Measurements from ENCODE around the gene GPR52.

Gene GPR52

DNA sequence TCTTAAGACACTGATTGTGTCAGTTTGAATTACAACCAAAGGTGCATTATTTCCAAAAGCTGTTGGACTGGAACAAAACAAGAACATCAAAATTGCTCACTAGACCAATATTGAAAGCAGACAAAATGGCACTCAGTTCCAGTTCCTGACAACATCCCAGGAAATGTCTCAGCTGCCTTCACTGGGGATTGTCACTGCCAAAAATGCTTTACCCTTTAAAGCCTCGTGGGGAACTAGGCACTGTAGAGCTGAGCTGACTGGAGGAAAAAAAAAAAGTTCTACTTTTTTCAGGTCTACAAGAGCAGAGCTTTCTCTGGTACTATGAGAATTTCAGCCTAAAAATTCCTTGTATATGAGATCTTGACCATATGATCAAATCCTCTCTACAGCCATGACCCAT, 21.9 kb downstream of the GPR52 start:
- DNase-seq, result no peak

DNA sequence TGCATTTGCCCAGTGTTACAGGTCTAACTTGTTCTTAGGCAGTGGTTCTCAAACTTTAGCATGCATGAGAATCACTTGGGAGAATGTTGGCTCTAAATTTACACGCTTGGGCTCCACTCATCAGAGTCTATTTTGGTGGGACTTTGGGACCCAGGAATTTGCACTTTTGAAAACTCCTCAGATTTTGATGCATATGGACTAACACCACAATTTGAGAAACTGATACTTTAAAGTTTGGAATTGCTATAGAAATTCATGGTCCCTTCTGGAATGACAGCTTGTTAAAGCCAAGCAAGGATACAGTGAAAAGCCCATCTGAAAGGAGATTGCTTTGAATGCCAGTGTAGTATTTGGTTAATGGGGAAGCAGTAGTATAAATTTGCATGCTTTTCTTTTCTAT, 31.5 kb downstream of the GPR52 start:
- no peak for DNase-seq

DNA sequence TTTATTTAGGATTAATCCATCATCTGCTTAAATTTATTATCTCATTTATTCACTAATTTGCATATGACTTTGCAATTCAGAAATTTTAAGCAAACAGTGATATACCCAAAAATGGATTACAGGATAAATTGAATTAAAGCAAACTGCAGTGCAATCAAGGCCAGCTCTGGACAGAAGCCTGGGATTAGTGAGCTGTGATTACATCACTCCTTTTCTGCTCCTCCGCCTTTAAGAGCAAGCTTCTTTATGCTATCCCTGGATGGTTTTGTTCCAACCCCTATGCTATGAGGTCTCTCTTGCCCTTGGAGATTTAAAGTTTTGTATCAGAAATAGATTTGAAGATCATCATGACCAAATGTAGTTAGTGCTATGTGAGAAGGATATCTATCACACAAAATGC, 32.6 kb downstream of the GPR52 start:
- no peak for DNase-seq

- no peak for DNase-seq
Observed at GRCh38 chr1:174491606-174492005, 43.8 kb downstream of the GPR52 start.

- DNase-seq, result no peak
Observed at GRCh38 chr1:174497478-174497877, 49.7 kb downstream of the GPR52 start.

All from stimulated activated CD4-positive, alpha-beta T cell treated with anti-CD3 and anti-CD28 coated beads, Interleukin-1b, Interleukin-23, amount 100 ng/mL, for 48 hours (primary cell).